B cell (primary cell): ENCODE results near the gene ZFP14. TPM values are rescaled to one million over a fixed set of nuclear protein-coding genes. Genes with fewer than 3 reads are reported as not detected.

Experiments
- ATAC-seq: fragments of 200-7000 bp; cut with Tn5 transposase; one replicate; pipeline ENCODE4 v1.10.0; 2021; ENCODE audit warnings: low read depth, mild to moderate bottlenecking, moderate number of reproducible peaks, moderate library complexity
- CTCF ChIA-PET: fragments of 350-600 bp; sonication (Branson Sonifier 250); formaldehyde crosslinking; loops from one replicate; lab custom pipeline; 2021; ENCODE audit warnings: antibody characterized with exemption, inconsistent platforms; lab: Charles Lee
- POLR2A ChIA-PET: fragments of 350-600 bp; sonication (Branson Sonifier 250); formaldehyde crosslinking; loops from one replicate; lab custom pipeline; 2021; ENCODE audit warnings: antibody characterized with exemption; lab: Charles Lee
- DNase-seq: peaks from one replicate; pipeline ENCODE4 v3.0.0; 2013
- H2AFZ ChIP-seq: 2 replicates; pipeline ENCODE4 v1.6.1; 2012; ENCODE audit warnings: mild to moderate bottlenecking, low read depth, low read length; ENCODE audit not compliant: insufficient read depth, poor library complexity, severe bottlenecking
- H3K27ac ChIP-seq, 2 donors: 1 replicate in 1 of 2; 2 replicates in 1 of 2; pipeline ENCODE4 v1.5.1; 2012 to 2013; ENCODE audit warnings: low read length in 2 of 2, mild to moderate bottlenecking in 2 of 2, moderate library complexity in 1 of 2
- H3K27me3 ChIP-seq, 4 experiments: fragments of 200-600 bp in 1 of 4; sonication (generic) in 1 of 4; replicated peaks in 1 of 4; 1 replicate in 2 of 4; 2 replicates in 2 of 4; pipeline versions ENCODE4 v1.6.1 to v1.7.0; 2013 to 2016; ENCODE audit warnings: low read length in 3 of 4, mild to moderate bottlenecking in 2 of 4, mixed read lengths in 1 of 4, moderate library complexity in 1 of 4; ENCODE audit not compliant: insufficient read depth in 4 of 4, control insufficient read depth in 3 of 4; ENCODE audit errors: control extremely low read depth in 1 of 4
- H3K36me3 ChIP-seq, 2 experiments: replicated peaks in 1 of 2; 1 replicate in 1 of 2; 2 replicates in 1 of 2; pipeline versions ENCODE4 v1.6.1 to v1.7.1; 2013; ENCODE audit warnings: low read length in 1 of 2; ENCODE audit not compliant: insufficient read depth in 2 of 2, control insufficient read depth in 1 of 2; ENCODE audit errors: control extremely low read depth in 1 of 2, extremely low read depth in 1 of 2
- H3K4me1 ChIP-seq, 2 donors: fragments of 200-600 bp in 1 of 2; sonication (generic) in 1 of 2; 1 replicate in 1 of 2; 2 replicates in 1 of 2; pipeline versions ENCODE4 v1.5.1 to v1.6.1; 2013 to 2017; ENCODE audit warnings: low read length in 2 of 2; ENCODE audit not compliant: control insufficient read depth in 2 of 2, insufficient read depth in 2 of 2
- H3K4me2 ChIP-seq: replicated peaks from 2 replicates; pipeline ENCODE3; 2012; ENCODE audit warnings: mild to moderate bottlenecking, low read depth, low read length; ENCODE audit not compliant: poor library complexity, severe bottlenecking
- H3K4me3 ChIP-seq, 5 experiments: fragments of 200-600 bp in 1 of 5; sonication (generic) in 1 of 5; 1 replicate in 3 of 5; 2 replicates in 2 of 5; pipeline versions ENCODE4 v1.5.1 to v1.7.0; 2011 to 2016; ENCODE audit warnings: low read length in 4 of 5, mild to moderate bottlenecking in 4 of 5, low read depth in 2 of 5, control low read depth in 1 of 5, moderate library complexity in 1 of 5; ENCODE audit not compliant: insufficient read depth in 1 of 5; ENCODE audit errors: control extremely low read depth in 1 of 5, extremely low read depth in 1 of 5
- H3K79me2 ChIP-seq: fragments of 200-600 bp; sonication (generic); one replicate; pipeline ENCODE4 v1.6.0; 2016; ENCODE audit warnings: low read length; ENCODE audit not compliant: control insufficient read depth, insufficient read depth
- H3K9ac ChIP-seq: fragments of 200-600 bp; sonication (generic); 2 replicates; pipeline ENCODE4 v1.6.1; 2017; ENCODE audit warnings: mild to moderate bottlenecking, low read length, moderate library complexity
- H3K9me3 ChIP-seq, 3 donors: one replicate each; pipeline versions ENCODE4 v1.6.1 to v1.7.1; 2013; ENCODE audit warnings: low read length in 2 of 3; ENCODE audit not compliant: control insufficient read depth in 2 of 3, insufficient read depth in 1 of 3; ENCODE audit errors: control extremely low read depth in 1 of 3
- H4K20me1 ChIP-seq: 2 replicates; pipeline ENCODE4 v1.6.0; 2012; ENCODE audit warnings: mild to moderate bottlenecking, low read length; ENCODE audit not compliant: insufficient read depth, control insufficient read depth, poor library complexity, severe bottlenecking
- H3K27ac Mint-ChIP-seq: one replicate; pipeline ENCODE4 v1.8.0; 2021; ENCODE audit warnings: mixed read lengths
- H3K27me3 Mint-ChIP-seq: one replicate; pipeline ENCODE4 v1.8.0; 2021; ENCODE audit warnings: mixed read lengths
- H3K4me1 Mint-ChIP-seq: one replicate; pipeline ENCODE4 v1.8.0; 2021; ENCODE audit warnings: mixed read lengths
- H3K4me3 Mint-ChIP-seq: one replicate; pipeline ENCODE4 v1.8.0; 2021; ENCODE audit warnings: mixed read lengths
- H3K9me3 Mint-ChIP-seq: one replicate; pipeline ENCODE4 v1.8.0; 2022; ENCODE audit warnings: mixed read lengths; ENCODE audit not compliant: insufficient read depth
- CTCF ChIP-seq: fragments of 200-600 bp; IDR thresholded peaks from one replicate; pipeline ENCODE4 v1.8.0; 2022; ENCODE audit warnings: antibody characterized with exemption, mild to moderate bottlenecking
- EZH2 ChIP-seq: IDR thresholded peaks from 2 replicates; pipeline ENCODE4 v1.6.1; 2012; ENCODE audit warnings: borderline replicate concordance, low read depth, mild to moderate bottlenecking, moderate library complexity, low read length; ENCODE audit not compliant: insufficient read depth, poor library complexity, severe bottlenecking
- WGBS: methylation state at CpG from one replicate; pipeline ENCODE4 v1.1.5; 2013; ENCODE audit warnings: missing lambda C conversion rate; ENCODE audit not compliant: insufficient coverage; 5-methylcytosine and 5-hydroxymethylcytosine counted together
- intact Hi-C: fragments of 100-400 bp; cut with micrococcal nuclease; formaldehyde crosslinking; loops from one replicate; pipeline ENCODE4 v1.10.0; 2022
- polyA plus RNA-seq: library from polyadenylated mRNA; depleted of rRNA; stranded (reverse); fragments of >200 nt; gene quantifications from 2 replicates; pipeline ENCODE4 v1.2.3, GENCODE V29; 2012
- total RNA-seq, 2 donors: library from RNA; stranded (reverse); fragments of 120-200 nt in 1 of 2; gene quantifications; 1 replicate in 1 of 2; 2 replicates in 1 of 2; pipeline versions ENCODE4 v1.2.3 to v1.2.4, GENCODE V29; 2013 to 2022

ZFP14 gene
- total and polyA plus RNA-seq, 2 donors (not counting 1 experiment from before 2014, with no cell fraction given): 5.2 to 22.7 TPM

- H4K20me1 ChIP-seq: no peaks in the 10 kb centered on the region
- Mint-ChIP-seq H3K9me3 (peaks cover 7% of the 10 kb centered on the region), H3K4me3 (peak overlapping the region; percentile 89), H3K27ac (peak overlapping the region; percentile 87), H3K4me1 (peaks cover 24% of the 10 kb centered on the region), H3K27me3 (no peaks in the 10 kb centered on the region)
- H3K4me3 ChIP-seq: peak overlapping the region; percentile 55 to 76 (median 75)
- H3K27me3 ChIP-seq: no peaks in the 10 kb centered on the region
- H3K9ac ChIP-seq: peak overlapping the region; percentile 76
- POLR2A ChIA-PET: no interaction called here
- 3% methylated on average over 40 of the region's 43 CpGs for WGBS
- peaks cover 39% of the 10 kb centered on the region for H3K79me2 ChIP-seq
- peaks cover 15 to 17% of the 10 kb centered on the region in 2 donors for H3K4me1 ChIP-seq
- ATAC-seq (peak; percentile 97), DNase-seq (peak; percentile 94)
- peak overlapping the region; percentile 83 for H3K4me2 ChIP-seq
- CTCF ChIA-PET: no interaction called here
- intact Hi-C loops: loop anchor here (1.0 to 5.0 kb wide), 6 partner anchors 46 to 1001 kb away; partner anchors contain the start of genes ZFP14, ZFP82, ZNF146 and ZNF260
- peaks cover 0 to 22% (median 2%) of the 10 kb centered on the region in 3 donors for H3K9me3 ChIP-seq
- TF ChIP-seq EZH2: no peak
- no peak for TF ChIP-seq CTCF
- H3K27ac ChIP-seq: peak overlapping the region; percentile 14 to 60
- H2AFZ ChIP-seq: peak overlapping the region; percentile 83
- peaks cover 4 to 30% of the 10 kb centered on the region in 2 experiments for H3K36me3 ChIP-seq
Observed at GRCh38 chr19:36331353-36332228, 47.4 kb downstream of the ZFP14 start.

- CTCF ChIA-PET: no interaction called here
- Mint-ChIP-seq H3K27me3 (no peaks in the 10 kb centered on the region), H3K9me3 (peaks cover 7% of the 10 kb centered on the region), H3K27ac (no peak overlapping the region), H3K4me3 (peak overlapping the region; percentile 89), H3K4me1 (peaks cover 24% of the 10 kb centered on the region)
- no peak overlapping the region for H3K4me2 ChIP-seq
- peaks cover 15 to 17% of the 10 kb centered on the region in 2 donors for H3K4me1 ChIP-seq
- no peak for ATAC-seq
- over 99% methylated on average over 15 of the region's 19 CpGs for WGBS
- peaks cover 6 to 40% of the 10 kb centered on the region in 2 experiments for H3K36me3 ChIP-seq
- intact Hi-C loops: loop anchor here (2.0 to 5.0 kb wide), 3 partner anchors 47 to 1002 kb away; partner anchors contain the start of genes ZFP14, ZNF146 and ZNF565
- H3K9me3 ChIP-seq: peaks cover 0 to 18% (median 1%) of the 10 kb centered on the region in 3 donors
- H4K20me1 ChIP-seq: no peaks in the 10 kb centered on the region
- no peak for TF ChIP-seq CTCF
- no peak for TF ChIP-seq EZH2
- POLR2A ChIA-PET: no interaction called here
- DNase-seq: no peak
- H3K27me3 ChIP-seq: no peaks in the 10 kb centered on the region
- H2AFZ ChIP-seq: no peak overlapping the region
- no peak overlapping the region for H3K27ac ChIP-seq
- H3K4me3 ChIP-seq: no peak overlapping the region
- H3K9ac ChIP-seq: no peak overlapping the region
- peaks cover 39% of the 10 kb centered on the region for H3K79me2 ChIP-seq
Observed at GRCh38 chr19:36330216-36330615, 48.8 kb downstream of the ZFP14 start.
